A549 (cell line): ENCODE measurements around the gene SELENOI. TPM values are rescaled to one million over a fixed set of nuclear protein-coding genes. Genes with fewer than 3 reads are reported as not detected.

ENCODE experiments used
- BHLHE40 ChIP-seq: IDR thresholded peaks from 2 replicates; pipeline ENCODE4 v1.6.1; 2012; ENCODE audit warnings: low read depth, low read length, inconsistent platforms
- CBX2 ChIP-seq: fragments of 200-600 bp; sonication (generic); IDR thresholded peaks from 2 replicates; pipeline ENCODE4 v1.6.1; 2016; ENCODE audit warnings: low read depth, mild to moderate bottlenecking, borderline replicate concordance
- CEBPB ChIP-seq, 2 experiments: fragments of >200 bp in 1 of 2; sonication (Bioruptor Twin) in 1 of 2; formaldehyde crosslinking in 1 of 2; IDR thresholded peaks; 2 replicates each; pipeline ENCODE4 v1.6.1; 2012 to 2016
- CHD4 ChIP-seq: fragments of 200-600 bp; sonication (generic); IDR thresholded peaks from 2 replicates; pipeline ENCODE4 v1.6.1; 2016; ENCODE audit warnings: antibody characterized with exemption, mild to moderate bottlenecking, borderline replicate concordance
- EHMT2 ChIP-seq: fragments of 200-600 bp; sonication (generic); IDR thresholded peaks from 2 replicates; pipeline ENCODE4 v1.6.1; 2016; ENCODE audit warnings: antibody characterized with exemption, low read depth, mild to moderate bottlenecking, moderate library complexity
- EP300 ChIP-seq, 2 experiments: fragments of >200 bp; sonication (Bioruptor Twin); formaldehyde crosslinking; IDR thresholded peaks; 2 replicates in 1 of 2; 3 replicates in 1 of 2; pipeline ENCODE4 v1.6.1; 2016 to 2017
- FOSL2 ChIP-seq, 2 experiments: fragments of 450-650 bp in 1 of 2; fragments of >200 bp in 1 of 2; sonication (Bioruptor Twin) in 1 of 2; formaldehyde crosslinking; IDR thresholded peaks; 2 replicates each; pipeline versions ENCODE4 v1.5.0 to v1.6.1; 2016 to 2020; ENCODE audit warnings: mild to moderate bottlenecking in 1 of 2, moderate library complexity in 1 of 2
- HEYL ChIP-seq: fragments of 250-450 bp; sonication (Bioruptor Pico); IDR thresholded peaks from 2 replicates; pipeline ENCODE4 v1.8.0; 2021; ENCODE audit warnings: mild to moderate bottlenecking, moderate library complexity
- HOXA7 ChIP-seq: fragments of 250-450 bp; sonication (Bioruptor Pico); IDR thresholded peaks from 2 replicates; pipeline ENCODE4 v1.5.0; 2020; ENCODE audit warnings: mild to moderate bottlenecking, moderate library complexity
- JUNB ChIP-seq: fragments of >200 bp; sonication (Bioruptor Twin); formaldehyde crosslinking; IDR thresholded peaks from 2 replicates; pipeline ENCODE4 v1.6.1; 2016
- KDM1A ChIP-seq: fragments of 200-600 bp; sonication (generic); IDR thresholded peaks from 2 replicates; pipeline ENCODE4 v1.6.1; 2016; ENCODE audit warnings: low read depth, mild to moderate bottlenecking
- MAX ChIP-seq: IDR thresholded peaks from 2 replicates; pipeline ENCODE4 v1.6.1; 2012
- NFE2L2 ChIP-seq: fragments of 150-350 bp; conservative IDR thresholded peaks from 2 replicates; pipeline ENCODE4 v1.6.1; 2014; ENCODE audit warnings: low read length
- PHF8 ChIP-seq: fragments of 200-600 bp; sonication (generic); IDR thresholded peaks from 2 replicates; pipeline ENCODE4 v1.6.1; 2016; ENCODE audit warnings: low read depth, mild to moderate bottlenecking, antibody characterized with exemption, moderate library complexity, borderline replicate concordance
- RCOR1 ChIP-seq: fragments of 150-350 bp; IDR thresholded peaks from 2 replicates; pipeline ENCODE4 v1.6.1; 2014; ENCODE audit warnings: antibody characterized with exemption, low read length, low read depth
- REST ChIP-seq: fragments of 200-600 bp; sonication (generic); IDR thresholded peaks from 2 replicates; pipeline ENCODE4 v1.6.1; 2016; ENCODE audit warnings: antibody characterized with exemption, mild to moderate bottlenecking, moderate library complexity
- RNF2 ChIP-seq: fragments of 200-600 bp; sonication (generic); IDR thresholded peaks from 2 replicates; pipeline ENCODE4 v1.6.1; 2016; ENCODE audit warnings: low read depth, mild to moderate bottlenecking, antibody characterized with exemption, moderate library complexity, borderline replicate concordance
- SMC3 ChIP-seq: fragments of >200 bp; sonication (Bioruptor Twin); formaldehyde crosslinking; IDR thresholded peaks from 3 replicates; pipeline ENCODE4 v1.6.1; 2018; ENCODE audit warnings: inconsistent platforms
- ZC3H11A ChIP-seq: fragments of 450-650 bp; IDR thresholded peaks from 2 replicates; pipeline ENCODE4 v1.6.1; 2014; ENCODE audit warnings: antibody characterized with exemption, mild to moderate bottlenecking
- ZFP36 ChIP-seq: fragments of 450-650 bp; IDR thresholded peaks from 2 replicates; pipeline ENCODE4 v1.6.1; 2014; ENCODE audit warnings: borderline replicate concordance; ENCODE audit not compliant: partially characterized antibody
- ZNF302 ChIP-seq: fragments of 250-450 bp; sonication (Bioruptor Pico); IDR thresholded peaks from 2 replicates; pipeline ENCODE4 v1.9.0; 2021; ENCODE audit warnings: inconsistent platforms, mild to moderate bottlenecking, moderate library complexity
- ZSCAN20 ChIP-seq: fragments of 250-450 bp; sonication (Bioruptor Pico); IDR thresholded peaks from 2 replicates; pipeline ENCODE4 v1.8.0; 2022; ENCODE audit warnings: mild to moderate bottlenecking, moderate library complexity
- polyA plus RNA-seq, 4 experiments: library from polyadenylated mRNA; depleted of rRNA in 3 of 4; stranded (reverse); fragments of >200 nt; fragmentation: RNase III in 1 of 4; extraction: RNeasy Plus Mini Kit Qiagen cat#74134 plus additional on column Dnase treatment in 1 of 4; gene quantifications; 2 replicates in 3 of 4; 3 replicates in 1 of 4; pipeline ENCODE4 v1.2.3, GENCODE V29; 2011 to 2017
- TF ChIP-seq, protein P1 (sequence below): fragments of >200 bp; sonication (Bioruptor Twin); formaldehyde crosslinking; IDR thresholded peaks from 3 replicates; pipeline ENCODE4 v1.6.1; 2016
- TF ChIP-seq, protein P2 (sequence below): IDR thresholded peaks from 2 replicates; pipeline ENCODE4 v1.6.1; 2012; ENCODE audit warnings: low read depth, borderline replicate concordance
- TF ChIP-seq, protein P3 (sequence below): fragments of >200 bp; sonication (Bioruptor Twin); formaldehyde crosslinking; IDR thresholded peaks from 2 replicates; pipeline ENCODE4 v1.6.1; 2016

SELENOI gene
- polyA plus RNA-seq, 2 of the 4 experiments (the other 2 are of a cell fraction), result 18.2 to 38.7 TPM

- TF ChIP-seq PHF8, result no peak
- TF ChIP-seq JUNB, result no peak
- no peak for TF ChIP-seq NFE2L2
- no peak for TF ChIP-seq EP300 (IDR thresholded peaks at IDR 0.05)
- no peak for TF ChIP-seq KDM1A
- TF ChIP-seq, protein P1, sequence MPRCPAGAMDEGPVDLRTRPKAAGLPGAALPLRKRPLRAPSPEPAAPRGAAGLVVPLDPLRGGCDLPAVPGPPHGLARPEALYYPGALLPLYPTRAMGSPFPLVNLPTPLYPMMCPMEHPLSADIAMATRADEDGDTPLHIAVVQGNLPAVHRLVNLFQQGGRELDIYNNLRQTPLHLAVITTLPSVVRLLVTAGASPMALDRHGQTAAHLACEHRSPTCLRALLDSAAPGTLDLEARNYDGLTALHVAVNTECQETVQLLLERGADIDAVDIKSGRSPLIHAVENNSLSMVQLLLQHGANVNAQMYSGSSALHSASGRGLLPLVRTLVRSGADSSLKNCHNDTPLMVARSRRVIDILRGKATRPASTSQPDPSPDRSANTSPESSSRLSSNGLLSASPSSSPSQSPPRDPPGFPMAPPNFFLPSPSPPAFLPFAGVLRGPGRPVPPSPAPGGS, result no peak
- no peak for TF ChIP-seq ZNF302
- peak in 1 of 2 experiments; percentile 51; a peak in 1 of 4 replicates for TF ChIP-seq CEBPB (IDR thresholded peaks at IDR 0.05)
- no peak for TF ChIP-seq ZC3H11A
- no peak for TF ChIP-seq MAX
- no peak for TF ChIP-seq RCOR1
- TF ChIP-seq, protein P2, sequence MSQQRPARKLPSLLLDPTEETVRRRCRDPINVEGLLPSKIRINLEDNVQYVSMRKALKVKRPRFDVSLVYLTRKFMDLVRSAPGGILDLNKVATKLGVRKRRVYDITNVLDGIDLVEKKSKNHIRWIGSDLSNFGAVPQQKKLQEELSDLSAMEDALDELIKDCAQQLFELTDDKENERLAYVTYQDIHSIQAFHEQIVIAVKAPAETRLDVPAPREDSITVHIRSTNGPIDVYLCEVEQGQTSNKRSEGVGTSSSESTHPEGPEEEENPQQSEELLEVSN, result no peak
- TF ChIP-seq REST, result no peak
- TF ChIP-seq ZSCAN20 (CRISPR knock-in tag), result no peak
- no peak for TF ChIP-seq CBX2
- no peak for TF ChIP-seq EHMT2
- TF ChIP-seq BHLHE40, result no peak
- no peak for TF ChIP-seq CHD4
- no peak for TF ChIP-seq RNF2
- no peak for TF ChIP-seq FOSL2 (IDR thresholded peaks at IDR 0.05)
- TF ChIP-seq FOSL2 (CRISPR knock-in tag; IDR thresholded peaks at IDR 0.05), result no peak
- no peak for TF ChIP-seq HOXA7 (CRISPR knock-in tag)
- no peak for TF ChIP-seq ZFP36
- TF ChIP-seq SMC3, result peak; percentile 90
- TF ChIP-seq, protein P3, sequence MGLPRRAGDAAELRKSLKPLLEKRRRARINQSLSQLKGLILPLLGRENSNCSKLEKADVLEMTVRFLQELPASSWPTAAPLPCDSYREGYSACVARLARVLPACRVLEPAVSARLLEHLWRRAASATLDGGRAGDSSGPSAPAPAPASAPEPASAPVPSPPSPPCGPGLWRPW, result no peak
- TF ChIP-seq HEYL, result no peak
These were observed 15.8 kb upstream of the SELENOI start (continued) for GRCh38 chr2:26330114-26330549.
